ENCODE measurements around the gene HIGD1B. TPM values are rescaled to one million over a fixed set of nuclear protein-coding genes. Genes with fewer than 3 reads are reported as not detected.

Gene HIGD1B
- total and polyA plus RNA-seq, 2 donors (not counting 1 experiment from before 2014, with no cell fraction given), result not detected

DNA sequence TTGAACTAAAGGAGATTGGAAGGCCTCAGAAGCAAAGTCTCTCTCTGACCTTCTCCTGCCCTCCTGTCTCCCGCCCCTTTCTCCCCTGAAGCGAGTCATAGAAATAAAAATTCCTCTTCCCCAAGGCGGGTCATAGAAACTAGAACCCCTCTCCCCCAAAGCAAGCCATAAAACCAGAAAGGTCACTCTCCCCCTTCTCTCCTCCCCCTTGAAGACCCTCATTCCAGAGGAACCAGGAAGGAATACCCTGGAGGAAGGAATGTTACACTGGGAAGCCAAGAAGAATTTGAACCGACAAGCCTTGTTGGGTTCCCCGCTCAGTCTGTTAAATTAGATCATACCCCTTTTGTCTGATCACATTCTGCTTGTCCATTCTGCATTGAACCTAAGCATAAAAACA is 14.9 kb upstream of the HIGD1B start:
- H4K20me1 ChIP-seq (ENCODE audit: control insufficient read depth, insufficient read depth, low read length, poor library complexity, severe bottlenecking), result no peaks in the 10 kb centered on the region
- H3K4me2 ChIP-seq (replicated peaks; ENCODE audit: low read depth, low read length, poor library complexity, severe bottlenecking), result no peak overlapping the region
- ChIA-PET CTCF (no interaction called here), POLR2A (no interaction called here)
- intact Hi-C loops (cut with micrococcal nuclease), result no loop called here
- H2AFZ ChIP-seq (ENCODE audit: insufficient read depth, low read depth, low read length, poor library complexity, severe bottlenecking), result no peak overlapping the region
- ATAC-seq (ENCODE audit: low read depth) (no peak), DNase-seq (no peak)
- no peak overlapping the region for H3K4me3 ChIP-seq (ENCODE audit: control extremely low read depth in 1 of 5, extremely low read depth in 1 of 5, insufficient read depth in 1 of 5, low read depth in 2 of 5, low read length in 4 of 5)
- peaks cover 11 to 18% of the 10 kb centered on the region in 2 donors for H3K4me1 ChIP-seq (ENCODE audit: control insufficient read depth in 2 of 2, insufficient read depth in 2 of 2, low read length in 2 of 2)
- H3K79me2 ChIP-seq (ENCODE audit: control insufficient read depth, insufficient read depth, low read length), result no peaks in the 10 kb centered on the region
- Mint-ChIP-seq H3K9me3 (ENCODE audit: insufficient read depth) (no peaks in the 10 kb centered on the region), H3K27me3 (peaks cover 44% of the 10 kb centered on the region), H3K4me1 (peaks cover 14% of the 10 kb centered on the region), H3K4me3 (no peak overlapping the region), H3K27ac (no peak overlapping the region)
- H3K9ac ChIP-seq (ENCODE audit: low read length), result no peak overlapping the region
- no peaks in the 10 kb centered on the region for H3K36me3 ChIP-seq (replicated peaks in 1 of 2; ENCODE audit: control extremely low read depth in 1 of 2, control insufficient read depth in 1 of 2, extremely low read depth in 1 of 2, insufficient read depth in 2 of 2, low read length in 1 of 2)
- 76% methylated on average over 2 of the region's 5 CpGs for WGBS (ENCODE audit: insufficient coverage)
- TF ChIP-seq, protein P1, sequence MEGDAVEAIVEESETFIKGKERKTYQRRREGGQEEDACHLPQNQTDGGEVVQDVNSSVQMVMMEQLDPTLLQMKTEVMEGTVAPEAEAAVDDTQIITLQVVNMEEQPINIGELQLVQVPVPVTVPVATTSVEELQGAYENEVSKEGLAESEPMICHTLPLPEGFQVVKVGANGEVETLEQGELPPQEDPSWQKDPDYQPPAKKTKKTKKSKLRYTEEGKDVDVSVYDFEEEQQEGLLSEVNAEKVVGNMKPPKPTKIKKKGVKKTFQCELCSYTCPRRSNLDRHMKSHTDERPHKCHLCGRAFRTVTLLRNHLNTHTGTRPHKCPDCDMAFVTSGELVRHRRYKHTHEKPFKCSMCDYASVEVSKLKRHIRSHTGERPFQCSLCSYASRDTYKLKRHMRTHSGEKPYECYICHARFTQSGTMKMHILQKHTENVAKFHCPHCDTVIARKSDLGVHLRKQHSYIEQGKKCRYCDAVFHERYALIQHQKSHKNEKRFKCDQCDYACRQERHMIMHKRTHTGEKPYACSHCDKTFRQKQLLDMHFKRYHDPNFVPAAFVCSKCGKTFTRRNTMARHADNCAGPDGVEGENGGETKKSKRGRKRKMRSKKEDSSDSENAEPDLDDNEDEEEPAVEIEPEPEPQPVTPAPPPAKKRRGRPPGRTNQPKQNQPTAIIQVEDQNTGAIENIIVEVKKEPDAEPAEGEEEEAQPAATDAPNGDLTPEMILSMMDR (IDR thresholded peaks at IDR 0.05), result no peak
- TF ChIP-seq EZH2 (IDR thresholded peaks at IDR 0.05; ENCODE audit: borderline replicate concordance, insufficient read depth, low read depth, low read length, poor library complexity, severe bottlenecking), result no peak
- H3K9me3 ChIP-seq (ENCODE audit: control extremely low read depth in 1 of 3, control insufficient read depth in 2 of 3, insufficient read depth in 1 of 3, low read length in 2 of 3), result no peaks in the 10 kb centered on the region
- peaks cover 0 to 35% (median 27%) of the 10 kb centered on the region in 4 experiments for H3K27me3 ChIP-seq (replicated peaks in 1 of 4; ENCODE audit: control extremely low read depth in 1 of 4, control insufficient read depth in 3 of 4, insufficient read depth in 4 of 4, low read length in 3 of 4)
- H3K27ac ChIP-seq (ENCODE audit: low read length in 2 of 2), result no peak overlapping the region

DNA sequence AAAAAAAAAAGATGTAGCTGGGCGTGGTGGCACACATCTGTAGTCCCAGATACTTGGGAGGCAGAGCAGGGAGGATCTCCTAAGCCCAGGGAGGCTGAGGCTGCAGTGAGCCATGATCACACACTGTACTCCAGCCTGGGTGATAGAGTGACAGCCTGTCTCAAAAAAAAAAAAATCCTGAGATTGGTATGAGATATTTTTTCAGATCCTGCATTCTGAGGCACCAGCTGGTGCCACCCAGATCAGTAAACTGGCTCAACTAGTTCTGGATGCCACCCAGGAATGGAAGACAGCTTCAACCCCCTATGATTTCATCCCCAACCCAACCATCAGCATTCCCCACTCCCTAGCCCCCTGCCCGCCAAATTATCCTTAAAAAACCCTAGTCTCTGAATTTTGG is 10.5 kb upstream of the HIGD1B start:
- WGBS (ENCODE audit: insufficient coverage), result no CpG with 5 or more reads among the region's 2 CpGs
- intact Hi-C loops (cut with micrococcal nuclease), result no loop called here
- ChIA-PET CTCF (interaction anchor here (0.7 kb wide), 1 partner anchor 41 kb away, joined by 4 read pairs; no protein-coding TSS in a partner anchor), POLR2A (interaction anchor here (0.7 kb wide), 1 partner anchor 299 kb away, joined by 9 read pairs; no protein-coding TSS in a partner anchor)
- H3K9me3 ChIP-seq (ENCODE audit: control extremely low read depth in 1 of 3, control insufficient read depth in 2 of 3, insufficient read depth in 1 of 3, low read length in 2 of 3), result no peaks in the 10 kb centered on the region
- Mint-ChIP-seq H3K9me3 (ENCODE audit: insufficient read depth) (no peaks in the 10 kb centered on the region), H3K4me3 (no peak overlapping the region), H3K27me3 (peaks cover 23% of the 10 kb centered on the region), H3K4me1 (no peaks in the 10 kb centered on the region), H3K27ac (no peak overlapping the region)
- no peak overlapping the region for H3K4me2 ChIP-seq (replicated peaks; ENCODE audit: low read depth, low read length, poor library complexity, severe bottlenecking)
- no peak overlapping the region for H3K4me3 ChIP-seq (ENCODE audit: control extremely low read depth in 1 of 5, extremely low read depth in 1 of 5, insufficient read depth in 1 of 5, low read depth in 2 of 5, low read length in 4 of 5)
- H3K27me3 ChIP-seq (replicated peaks in 1 of 4; ENCODE audit: control extremely low read depth in 1 of 4, control insufficient read depth in 3 of 4, insufficient read depth in 4 of 4, low read length in 3 of 4), result peaks cover 0 to 7% (median 2%) of the 10 kb centered on the region in 4 experiments
- H2AFZ ChIP-seq (ENCODE audit: insufficient read depth, low read depth, low read length, poor library complexity, severe bottlenecking), result no peak overlapping the region
- no peaks in the 10 kb centered on the region for H4K20me1 ChIP-seq (ENCODE audit: control insufficient read depth, insufficient read depth, low read length, poor library complexity, severe bottlenecking)
- no peaks in the 10 kb centered on the region for H3K79me2 ChIP-seq (ENCODE audit: control insufficient read depth, insufficient read depth, low read length)
- no peak overlapping the region for H3K9ac ChIP-seq (ENCODE audit: low read length)
- TF ChIP-seq, protein P1 (IDR thresholded peaks at IDR 0.05), result no peak
- no peak for TF ChIP-seq EZH2 (IDR thresholded peaks at IDR 0.05; ENCODE audit: borderline replicate concordance, insufficient read depth, low read depth, low read length, poor library complexity, severe bottlenecking)
- no peaks in the 10 kb centered on the region for H3K4me1 ChIP-seq (ENCODE audit: control insufficient read depth in 2 of 2, insufficient read depth in 2 of 2, low read length in 2 of 2)
- ATAC-seq (ENCODE audit: low read depth) (no peak), DNase-seq (no peak)
- no peaks in the 10 kb centered on the region for H3K36me3 ChIP-seq (replicated peaks in 1 of 2; ENCODE audit: control extremely low read depth in 1 of 2, control insufficient read depth in 1 of 2, extremely low read depth in 1 of 2, insufficient read depth in 2 of 2, low read length in 1 of 2)
- H3K27ac ChIP-seq (ENCODE audit: low read length in 2 of 2), result no peak overlapping the region

Data from B cell (primary cell).